ENCODE measurements around the gene AHCTF1. TPM values are rescaled to one million over a fixed set of nuclear protein-coding genes. Genes with fewer than 3 reads are reported as not detected.

Gene AHCTF1
- total and polyA plus RNA-seq, 9 of the 15 experiments (the other 6 are each of a cell fraction or from before 2014, with no cell fraction given) = 9.4 to 102 (median 47.6) TPM

- peak; percentile 75 to 82 for TF ChIP-seq MNT (conservative IDR thresholded peaks at IDR 0.05)
- TF ChIP-seq CXXC5 (CRISPR knock-in tag; IDR thresholded peaks at IDR 0.05) = peak; percentile 34; the same call in 1 of the 2 replicates
- 0 out of 2 replicates have a peak, but pooled peaks have one; percentile 28 for TF ChIP-seq NR3C1 (CRISPR knock-in tag; IDR thresholded peaks at IDR 0.05)
- TF ChIP-seq, protein P1, sequence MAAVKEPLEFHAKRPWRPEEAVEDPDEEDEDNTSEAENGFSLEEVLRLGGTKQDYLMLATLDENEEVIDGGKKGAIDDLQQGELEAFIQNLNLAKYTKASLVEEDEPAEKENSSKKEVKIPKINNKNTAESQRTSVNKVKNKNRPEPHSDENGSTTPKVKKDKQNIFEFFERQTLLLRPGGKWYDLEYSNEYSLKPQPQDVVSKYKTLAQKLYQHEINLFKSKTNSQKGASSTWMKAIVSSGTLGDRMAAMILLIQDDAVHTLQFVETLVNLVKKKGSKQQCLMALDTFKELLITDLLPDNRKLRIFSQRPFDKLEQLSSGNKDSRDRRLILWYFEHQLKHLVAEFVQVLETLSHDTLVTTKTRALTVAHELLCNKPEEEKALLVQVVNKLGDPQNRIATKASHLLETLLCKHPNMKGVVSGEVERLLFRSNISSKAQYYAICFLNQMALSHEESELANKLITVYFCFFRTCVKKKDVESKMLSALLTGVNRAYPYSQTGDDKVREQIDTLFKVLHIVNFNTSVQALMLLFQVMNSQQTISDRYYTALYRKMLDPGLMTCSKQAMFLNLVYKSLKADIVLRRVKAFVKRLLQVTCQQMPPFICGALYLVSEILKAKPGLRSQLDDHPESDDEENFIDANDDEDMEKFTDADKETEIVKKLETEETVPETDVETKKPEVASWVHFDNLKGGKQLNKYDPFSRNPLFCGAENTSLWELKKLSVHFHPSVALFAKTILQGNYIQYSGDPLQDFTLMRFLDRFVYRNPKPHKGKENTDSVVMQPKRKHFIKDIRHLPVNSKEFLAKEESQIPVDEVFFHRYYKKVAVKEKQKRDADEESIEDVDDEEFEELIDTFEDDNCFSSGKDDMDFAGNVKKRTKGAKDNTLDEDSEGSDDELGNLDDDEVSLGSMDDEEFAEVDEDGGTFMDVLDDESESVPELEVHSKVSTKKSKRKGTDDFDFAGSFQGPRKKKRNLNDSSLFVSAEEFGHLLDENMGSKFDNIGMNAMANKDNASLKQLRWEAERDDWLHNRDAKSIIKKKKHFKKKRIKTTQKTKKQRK (IDR thresholded peaks at IDR 0.05; ENCODE audit: borderline replicate concordance, low read depth, low read length) = no peak
- no peak for TF ChIP-seq ZKSCAN1 (IDR thresholded peaks at IDR 0.05; ENCODE audit: low read depth, low read length)
- 0 out of 2 replicates have a peak, but pooled peaks have one; percentile 69 for TF ChIP-seq ZBTB1 (CRISPR knock-in tag; IDR thresholded peaks at IDR 0.05; ENCODE audit: borderline replicate concordance, low read depth)
- peak in 1 of 2 experiments; percentile 40; a peak in 1 of 4 replicates for TF ChIP-seq FOXA3 (CRISPR knock-in tag; conservative IDR thresholded peaks at IDR 0.05 in 1 of 2, IDR thresholded peaks at IDR 0.05 in 1 of 2)
- no peak for TF ChIP-seq EWSR1 (IDR thresholded peaks at IDR 0.05; ENCODE audit: borderline replicate concordance, low read depth, partially characterized antibody)
- TF ChIP-seq TBP (optimal IDR thresholded peaks at IDR 0.05; ENCODE audit: low read depth, low read length) = peak; percentile 52
- peak; percentile 51 for TF ChIP-seq CEBPG (CRISPR knock-in tag; IDR thresholded peaks at IDR 0.05)
- peak in 1 of 2 experiments; percentile 55; a peak in 1 of 4 replicates for TF ChIP-seq CEBPG (tag; conservative IDR thresholded peaks at IDR 0.05 in 1 of 2, IDR thresholded peaks at IDR 0.05 in 1 of 2)
- TF ChIP-seq E2F3 (CRISPR knock-in tag; IDR thresholded peaks at IDR 0.05) = peak; percentile 59; the same call in 1 of the 2 replicates
- TF ChIP-seq, protein P2, sequence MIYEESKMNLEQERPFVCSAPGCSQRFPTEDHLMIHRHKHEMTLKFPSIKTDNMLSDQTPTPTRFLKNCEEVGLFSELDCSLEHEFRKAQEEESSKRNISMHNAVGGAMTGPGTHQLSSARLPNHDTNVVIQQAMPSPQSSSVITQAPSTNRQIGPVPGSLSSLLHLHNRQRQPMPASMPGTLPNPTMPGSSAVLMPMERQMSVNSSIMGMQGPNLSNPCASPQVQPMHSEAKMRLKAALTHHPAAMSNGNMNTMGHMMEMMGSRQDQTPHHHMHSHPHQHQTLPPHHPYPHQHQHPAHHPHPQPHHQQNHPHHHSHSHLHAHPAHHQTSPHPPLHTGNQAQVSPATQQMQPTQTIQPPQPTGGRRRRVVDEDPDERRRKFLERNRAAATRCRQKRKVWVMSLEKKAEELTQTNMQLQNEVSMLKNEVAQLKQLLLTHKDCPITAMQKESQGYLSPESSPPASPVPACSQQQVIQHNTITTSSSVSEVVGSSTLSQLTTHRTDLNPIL (CRISPR knock-in tag; IDR thresholded peaks at IDR 0.05) = no peak
- TF ChIP-seq, protein P3, sequence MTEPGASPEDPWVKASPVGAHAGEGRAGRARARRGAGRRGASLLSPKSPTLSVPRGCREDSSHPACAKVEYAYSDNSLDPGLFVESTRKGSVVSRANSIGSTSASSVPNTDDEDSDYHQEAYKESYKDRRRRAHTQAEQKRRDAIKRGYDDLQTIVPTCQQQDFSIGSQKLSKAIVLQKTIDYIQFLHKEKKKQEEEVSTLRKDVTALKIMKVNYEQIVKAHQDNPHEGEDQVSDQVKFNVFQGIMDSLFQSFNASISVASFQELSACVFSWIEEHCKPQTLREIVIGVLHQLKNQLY (CRISPR knock-in tag; conservative IDR thresholded peaks at IDR 0.05) = no peak
- TF ChIP-seq EGR1 (conservative IDR thresholded peaks at IDR 0.05) = 0 out of 2 replicates have a peak, but pooled peaks have one; percentile 5
Measured at GRCh38 chr1:246930830-246931548, 759 bp downstream of the AHCTF1 start (continued).

Measured in K562 (cell line).